SK-N-SH (cell line): Measurements from ENCODE around the gene CAPSL. TPM values are rescaled to one million over a fixed set of nuclear protein-coding genes. Genes with fewer than 3 reads are reported as not detected.

Experiments used
- CTCF ChIA-PET: fragments of 300-600, 350-600 bp; formaldehyde crosslinking; extraction: SDS; loops from one replicate; lab custom pipeline; 2021; lab: Yijun Ruan, JAX
- POLR2A ChIA-PET: fragments of 350-600 bp; sonication (Branson Sonifier 250); formaldehyde crosslinking; extraction: SDS; loops from one replicate; lab custom pipeline; 2020; ENCODE audit warnings: antibody characterized with exemption, inconsistent platforms; lab: Yijun Ruan, JAX
- DNase-seq: peaks from one replicate; pipeline ENCODE4 v3.0.0; 2012
- H2AFZ ChIP-seq: fragments of 200-600 bp; sonication (generic); 2 replicates; pipeline ENCODE4 v1.8.1; 2016; ENCODE audit warnings: antibody characterized with exemption, mild to moderate bottlenecking, low read depth
- H3F3A ChIP-seq: fragments of 200-600 bp; sonication (generic); replicated peaks from 2 replicates; pipeline ENCODE3; 2016; ENCODE audit warnings: antibody characterized with exemption, mild to moderate bottlenecking; ENCODE audit not compliant: insufficient read depth
- H3K27ac ChIP-seq, 2 experiments: fragments of 200-500 bp in 1 of 2; fragments of 200-600 bp in 1 of 2; sonication (Bioruptor generic) in 1 of 2; sonication (generic), shearing (Covaris generic) in 1 of 2; 2 replicates each; pipeline versions ENCODE4 v1.5.1 to v1.6.1; 2014 to 2016; ENCODE audit warnings: low read depth in 2 of 2, inconsistent platforms in 1 of 2, low read length in 1 of 2, mild to moderate bottlenecking in 1 of 2, mixed read lengths in 1 of 2
- H3K27me3 ChIP-seq: fragments of 200-600 bp; sonication (generic), shearing (Covaris generic); 2 replicates; pipeline ENCODE4 v1.6.1; 2016; ENCODE audit warnings: mixed run types; ENCODE audit not compliant: insufficient read depth
- H3K36me3 ChIP-seq, 2 experiments: fragments of 200-500 bp in 1 of 2; fragments of 200-600 bp in 1 of 2; sonication (Bioruptor generic) in 1 of 2; sonication (generic) in 1 of 2; replicated peaks in 1 of 2; 2 replicates each; pipeline versions ENCODE3 to v1.5.1; 2014 to 2016; ENCODE audit warnings: low read length in 1 of 2, mild to moderate bottlenecking in 1 of 2; ENCODE audit not compliant: insufficient read depth in 2 of 2, control insufficient read depth in 1 of 2
- H3K4me1 ChIP-seq, 2 experiments: fragments of 200-500 bp in 1 of 2; fragments of 200-600 bp in 1 of 2; sonication (Bioruptor generic) in 1 of 2; sonication (generic), shearing (Covaris generic) in 1 of 2; 2 replicates each; pipeline versions ENCODE4 v1.5.1 to v1.6.1; 2014 to 2016; ENCODE audit warnings: low read depth in 1 of 2, low read length in 1 of 2, mixed run types in 1 of 2; ENCODE audit not compliant: insufficient read depth in 2 of 2, control insufficient read depth in 1 of 2
- H3K4me2 ChIP-seq: fragments of 200-600 bp; sonication (generic), shearing (Covaris generic); 2 replicates; pipeline ENCODE4 v1.6.1; 2017; ENCODE audit warnings: mixed run types
- H3K4me3 ChIP-seq, 2 experiments: fragments of 200-500 bp in 1 of 2; fragments of 200-600 bp in 1 of 2; sonication (Bioruptor generic) in 1 of 2; sonication (generic), shearing (Covaris generic) in 1 of 2; 2 replicates each; pipeline versions ENCODE4 v1.5.1 to v1.8.1; 2014 to 2016; ENCODE audit warnings: low read depth in 2 of 2, inconsistent platforms in 1 of 2, low read length in 1 of 2, mild to moderate bottlenecking in 1 of 2, mixed read lengths in 1 of 2, moderate library complexity in 1 of 2
- H3K79me2 ChIP-seq: fragments of 200-600 bp; sonication (generic); 2 replicates; pipeline ENCODE4 v1.8.1; 2017; ENCODE audit warnings: mild to moderate bottlenecking; ENCODE audit not compliant: insufficient read depth
- H3K9ac ChIP-seq: fragments of 200-600 bp; sonication (generic); 2 replicates; pipeline ENCODE4 v1.6.1; 2017; ENCODE audit warnings: mixed run types
- H3K9me2 ChIP-seq: fragments of 200-600 bp; sonication (generic); 2 replicates; pipeline ENCODE4 v1.6.1; 2017; ENCODE audit warnings: mixed run types
- H3K9me3 ChIP-seq: fragments of 200-600 bp; sonication (generic); 2 replicates; pipeline ENCODE4 v1.6.1; 2017; ENCODE audit warnings: mixed run types, mild to moderate bottlenecking, moderate library complexity
- H4K20me1 ChIP-seq: fragments of 200-600 bp; sonication (generic); 2 replicates; pipeline ENCODE4 v1.6.1; 2017; ENCODE audit warnings: mild to moderate bottlenecking, mixed run types; ENCODE audit not compliant: insufficient read depth
- CHD2 ChIP-seq: fragments of 150-350 bp; IDR thresholded peaks from 2 replicates; pipeline ENCODE4 v1.6.1; 2018; ENCODE audit warnings: low read length; ENCODE audit not compliant: partially characterized antibody
- ELF1 ChIP-seq: IDR thresholded peaks from 2 replicates; pipeline ENCODE4 v1.4.0; 2012
- EP300 ChIP-seq, 2 experiments: IDR thresholded peaks; 2 replicates each; pipeline versions ENCODE4 v1.4.0 to v1.6.1; 2012; ENCODE audit warnings: borderline replicate concordance in 1 of 2, low read depth in 1 of 2, low read length in 1 of 2
- FOSL2 ChIP-seq: IDR thresholded peaks from 2 replicates; pipeline ENCODE4 v1.4.0; 2012; ENCODE audit warnings: low read depth, mild to moderate bottlenecking, moderate library complexity, borderline replicate concordance
- FOXJ3 ChIP-seq: sonication (generic); formaldehyde crosslinking; IDR thresholded peaks from 2 replicates; pipeline ENCODE4 v1.5.1; 2020; ENCODE audit warnings: mild to moderate bottlenecking, missing genetic modification reagents
- FOXM1 ChIP-seq: IDR thresholded peaks from 2 replicates; pipeline ENCODE4 v1.4.0; 2012; ENCODE audit warnings: low read depth, mild to moderate bottlenecking
- IRF3 ChIP-seq: fragments of 150-350 bp; IDR thresholded peaks from 2 replicates; pipeline ENCODE4 v1.6.1; 2016; ENCODE audit warnings: mild to moderate bottlenecking, low read depth, low read length
- MEF2A ChIP-seq: IDR thresholded peaks from 2 replicates; pipeline ENCODE4 v1.4.0; 2012; ENCODE audit warnings: low read depth, borderline replicate concordance
- NFIC ChIP-seq: IDR thresholded peaks from 2 replicates; pipeline ENCODE4 v1.4.0; 2012; ENCODE audit warnings: borderline replicate concordance
- SIN3A ChIP-seq: IDR thresholded peaks from 2 replicates; pipeline ENCODE4 v1.6.1; 2012; ENCODE audit warnings: low read depth, mild to moderate bottlenecking, low read length, moderate library complexity, borderline replicate concordance
- TAF1 ChIP-seq: IDR thresholded peaks from 2 replicates; pipeline ENCODE4 v1.6.1; 2012; ENCODE audit warnings: low read depth, mild to moderate bottlenecking, low read length, moderate library complexity, borderline replicate concordance
- USF1 ChIP-seq: IDR thresholded peaks from 2 replicates; pipeline ENCODE4 v1.4.0; 2012; ENCODE audit warnings: low read depth, borderline replicate concordance
- YY1 ChIP-seq: IDR thresholded peaks from 2 replicates; pipeline ENCODE4 v1.4.0; 2012; ENCODE audit warnings: low read depth, mild to moderate bottlenecking
- ZBTB33 ChIP-seq: IDR thresholded peaks from 2 replicates; pipeline ENCODE4 v1.4.0; 2012; ENCODE audit warnings: low read depth, borderline replicate concordance
- WGBS: methylation state at CpG from one replicate; pipeline ENCODE4 v1.1.6; 2017; ENCODE audit warnings: low lambda C conversion rate; 5-methylcytosine and 5-hydroxymethylcytosine counted together
- polyA plus RNA-seq, 3 experiments: library from polyadenylated mRNA; depleted of rRNA; stranded (reverse); fragments of >200 nt; gene quantifications; 2 replicates each; pipeline ENCODE4 v1.2.3, GENCODE V29; 2012

CAPSL gene
- polyA plus RNA-seq, 1 of the 3 experiments (the other 2 are of a cell fraction), result 0.23 TPM

GRCh38 chr5:35904443-35905132 is 33.8 kb downstream of the CAPSL start (continued):
- no peak for TF ChIP-seq ZBTB33
- TF ChIP-seq NFIC, result no peak
- no peak for TF ChIP-seq ELF1
- no peak for TF ChIP-seq USF1
- TF ChIP-seq, all 33 proteins: peak for 0

- H3K9ac ChIP-seq, result no peak overlapping the region
Observed at GRCh38 chr5:35903631-35904203, 34.7 kb downstream of the CAPSL start.

More at GRCh38 chr5:35903631-35904203, 34.7 kb downstream of the CAPSL start:
- Histone ChIP-seq H3K9me3 (no peaks in the 10 kb centered on the region), H3K27ac (no peak overlapping the region), H3K4me2 (no peak overlapping the region), H3F3A (no peaks in the 10 kb centered on the region), H2AFZ (no peak overlapping the region), H3K4me3 (no peak overlapping the region), H3K79me2 (no peaks in the 10 kb centered on the region), H3K36me3 (no peaks in the 10 kb centered on the region), H3K4me1 (peaks cover 0 to 3% of the 10 kb centered on the region in 2 experiments; a peak in 2 of 4 replicates), H4K20me1 (no peaks in the 10 kb centered on the region), H3K27me3 (no peaks in the 10 kb centered on the region), H3K9me2 (no peaks in the 10 kb centered on the region)
- TF ChIP-seq MEF2A, result no peak
- no peak for TF ChIP-seq FOXJ3 (CRISPR knock-in tag)
- TF ChIP-seq NFIC, result no peak
- TF ChIP-seq IRF3, result no peak
- TF ChIP-seq FOXM1, result no peak
- no peak for TF ChIP-seq YY1
- TF ChIP-seq EP300 (IDR thresholded peaks at IDR 0.05; ENCODE audit: borderline replicate concordance in 1 of 2, low read depth in 1 of 2, low read length in 1 of 2), result no peak
- no peak for TF ChIP-seq SIN3A
- no peak for TF ChIP-seq TAF1
- TF ChIP-seq CHD2, result no peak
- TF ChIP-seq USF1, result no peak
- no peak for TF ChIP-seq FOSL2
- WGBS, result 71% methylated on average over 6 of the region's 6 CpGs
- DNase-seq, result no peak
- CTCF ChIA-PET, result interaction anchor here (0.9 to 1.9 kb wide), 2 partner anchors 21 to 23 kb away, joined by 4 to 7 read pairs; no protein-coding TSS in a partner anchor
- POLR2A ChIA-PET, result no interaction called here
